ENCODE results near the gene PDE11A. TPM values are rescaled to one million over a fixed set of nuclear protein-coding genes. Genes with fewer than 3 reads are reported as not detected.

Gene PDE11A
- total RNA-seq, 1 experiment from 2014 or later, result 0.13 TPM

DNA sequence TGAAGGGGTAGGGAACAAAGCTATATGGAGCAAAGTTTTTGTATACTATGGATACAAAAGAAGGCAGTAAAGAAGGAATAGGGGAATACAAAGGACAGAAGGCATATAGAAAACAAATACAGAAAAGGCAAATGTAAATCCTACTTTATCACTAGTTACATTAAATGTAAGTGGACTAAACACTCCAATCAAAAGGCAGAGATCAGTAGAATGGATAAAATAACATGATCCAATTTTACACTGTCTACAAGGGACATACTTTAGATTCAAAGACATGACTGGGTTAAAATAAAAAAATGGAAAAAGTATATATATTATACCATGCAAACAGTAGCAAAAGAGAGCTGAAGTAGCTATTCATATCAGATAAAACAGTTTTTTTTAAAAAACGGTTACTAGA lies 215.0 kb downstream of the PDE11A start:
- Mint-ChIP-seq H3K36me3 (ENCODE audit: insufficient read depth in 1 of 3, low read depth in 3 of 3) (peaks cover 0 to 2% (median 0%) of the 10 kb centered on the region in 3 experiments; a peak in 2 of 7 replicates), H3K27ac (no peak overlapping the region), H3K27me3 (ENCODE audit: low read depth) (peaks cover 33% of the 10 kb centered on the region), H3K4me3 (no peak overlapping the region), H3K9me3 (peaks cover 6 to 8% of the 10 kb centered on the region in 2 experiments), H3K4me1 (peaks cover under 1 to 2% of the 10 kb centered on the region in 2 experiments; a peak in 1 of 4 replicates)
- H4K20me1 ChIP-seq (ENCODE audit: control insufficient read depth, insufficient read depth, insufficient read length), result no peaks in the 10 kb centered on the region
- H4K5ac ChIP-seq (ENCODE audit: insufficient read length, low read depth, low read length), result no peak overlapping the region
- H3K4ac ChIP-seq (ENCODE audit: low read depth, low read length), result no peak overlapping the region
- H3K27me3 ChIP-seq (ENCODE audit: insufficient read depth, low read length), result no peaks in the 10 kb centered on the region
- no peak for DNase-seq
- no peak overlapping the region for H2AFZ ChIP-seq (ENCODE audit: low read length)
- no peak overlapping the region for H4K8ac ChIP-seq (replicated peaks; ENCODE audit: insufficient read length, low read depth, low read length)
- H2BK5ac ChIP-seq (ENCODE audit: insufficient read length, low read length), result no peak overlapping the region
- H3K4me2 ChIP-seq (ENCODE audit: insufficient read depth, insufficient read length, low read length), result no peak overlapping the region
- H2BK20ac ChIP-seq (ENCODE audit: low read depth, low read length, poor library complexity, severe bottlenecking), result no peak overlapping the region
- H4K91ac ChIP-seq (ENCODE audit: insufficient read length, low read depth, low read length), result no peak overlapping the region
- H3K14ac ChIP-seq (ENCODE audit: insufficient read depth, low read length), result no peak overlapping the region
- H3K23me2 ChIP-seq (ENCODE audit: insufficient read length, low read depth, low read length, poor library complexity, severe bottlenecking), result no peaks in the 10 kb centered on the region
- no peak overlapping the region for H2BK15ac ChIP-seq (ENCODE audit: low read depth, low read length)
- no peaks in the 10 kb centered on the region for H3K79me2 ChIP-seq (ENCODE audit: insufficient read depth, low read length)
- no peaks in the 10 kb centered on the region for H3K4me1 ChIP-seq (ENCODE audit: insufficient read depth, low read length)
- no peak overlapping the region for H2BK12ac ChIP-seq (ENCODE audit: insufficient read length, low read depth, low read length)
- no peak overlapping the region for H3T11ph ChIP-seq (ENCODE audit: low read length)
- H3K56ac ChIP-seq (ENCODE audit: insufficient read length, low read depth, low read length), result no peak overlapping the region
- H2BK120ac ChIP-seq (ENCODE audit: low read depth, low read length, poor library complexity, severe bottlenecking), result no peak overlapping the region
- H2AK5ac ChIP-seq (ENCODE audit: insufficient read length, low read length), result no peak overlapping the region
- no peaks in the 10 kb centered on the region for H3K79me1 ChIP-seq (ENCODE audit: insufficient read depth, low read depth, low read length, poor library complexity, severe bottlenecking)
- TF ChIP-seq, protein P1, sequence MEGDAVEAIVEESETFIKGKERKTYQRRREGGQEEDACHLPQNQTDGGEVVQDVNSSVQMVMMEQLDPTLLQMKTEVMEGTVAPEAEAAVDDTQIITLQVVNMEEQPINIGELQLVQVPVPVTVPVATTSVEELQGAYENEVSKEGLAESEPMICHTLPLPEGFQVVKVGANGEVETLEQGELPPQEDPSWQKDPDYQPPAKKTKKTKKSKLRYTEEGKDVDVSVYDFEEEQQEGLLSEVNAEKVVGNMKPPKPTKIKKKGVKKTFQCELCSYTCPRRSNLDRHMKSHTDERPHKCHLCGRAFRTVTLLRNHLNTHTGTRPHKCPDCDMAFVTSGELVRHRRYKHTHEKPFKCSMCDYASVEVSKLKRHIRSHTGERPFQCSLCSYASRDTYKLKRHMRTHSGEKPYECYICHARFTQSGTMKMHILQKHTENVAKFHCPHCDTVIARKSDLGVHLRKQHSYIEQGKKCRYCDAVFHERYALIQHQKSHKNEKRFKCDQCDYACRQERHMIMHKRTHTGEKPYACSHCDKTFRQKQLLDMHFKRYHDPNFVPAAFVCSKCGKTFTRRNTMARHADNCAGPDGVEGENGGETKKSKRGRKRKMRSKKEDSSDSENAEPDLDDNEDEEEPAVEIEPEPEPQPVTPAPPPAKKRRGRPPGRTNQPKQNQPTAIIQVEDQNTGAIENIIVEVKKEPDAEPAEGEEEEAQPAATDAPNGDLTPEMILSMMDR (conservative IDR thresholded peaks at IDR 0.05), result no peak
- H3K18ac ChIP-seq (ENCODE audit: insufficient read length, low read depth, low read length), result no peak overlapping the region
- no peak overlapping the region for H3K23ac ChIP-seq (ENCODE audit: insufficient read length, low read depth, low read length)
- no peak overlapping the region for H3K9ac ChIP-seq (ENCODE audit: extremely low read depth, insufficient read length, low read length)
- H3K27ac ChIP-seq (ENCODE audit: insufficient read length, low read depth, low read length), result no peak overlapping the region
- no CpG with 5 or more reads among the region's 1 CpG for WGBS (ENCODE audit: extremely low coverage, insufficient read length, low lambda C conversion rate)
- H3K9me3 ChIP-seq (ENCODE audit: control insufficient read depth, low read depth, low read length), result no peaks in the 10 kb centered on the region
